HCT116 (cell line): ENCODE results near the gene ZNF646. TPM values are rescaled to one million over a fixed set of nuclear protein-coding genes. Genes with fewer than 3 reads are reported as not detected.
A peak's percentile ranks its signal among the peaks of the same experiment; 100 is the strongest.

ENCODE experiments used
- ATAC-seq: fragments of 200-7000 bp; cut with Tn5 transposase; 2 replicates; pipeline ENCODE4 v1.9.1; 2020; ENCODE audit warnings: mild to moderate bottlenecking, moderate library complexity
- BruUV-seq: library from RNA; stranded (reverse); fragments of 400-500 nt; replicated peaks from 2 replicates; lab custom pipeline; 2021; lab: Mats Ljungman, UMichigan
- CTCF ChIA-PET: fragments of 300-600 bp; sonication (Branson Sonifier 250); formaldehyde crosslinking; loops from one replicate; lab custom pipeline; 2021; ENCODE audit warnings: antibody characterized with exemption; lab: Charles Lee
- POLR2A ChIA-PET: fragments of 300-600, 350-600 bp; sonication (Branson Sonifier 250); formaldehyde crosslinking; loops from one replicate; lab custom pipeline; 2021; ENCODE audit warnings: antibody characterized with exemption; lab: Charles Lee
- RAD21 ChIA-PET, 2 experiments: fragments of 300-600 bp; sonication (Branson Sonifier 250); formaldehyde crosslinking; loops; one replicate each; lab custom pipeline; 2023; ENCODE audit warnings: low total read pairs in 2 of 2; ENCODE audit not compliant: uncharacterized antibody in 2 of 2, unreplicated experiment in 2 of 2, low non-redundant PET in 1 of 2; lab: Charles Lee
- DNase-seq: peaks from one replicate; pipeline ENCODE4 v3.0.0-alpha.2; 2010; ENCODE audit warnings: low read depth, low spot score
- H2AFZ ChIP-seq: fragments of 200-600 bp; shearing (Covaris generic), sonication (generic); 2 replicates; pipeline ENCODE4 v1.6.1; 2017; ENCODE audit warnings: low read depth, mixed run types, mixed read lengths, antibody characterized with exemption, low read length; ENCODE audit not compliant: poor library complexity, severe bottlenecking
- H3K27ac ChIP-seq: 2 replicates; pipeline ENCODE4 v1.5.1; 2012; ENCODE audit warnings: low read depth, low read length
- H3K27me3 ChIP-seq: fragments of 200-600 bp; sonication (generic); 2 replicates; pipeline ENCODE4 v1.6.1; 2016; ENCODE audit warnings: mixed run types, low read length, mixed read lengths; ENCODE audit not compliant: insufficient read depth
- H3K36me3 ChIP-seq, 2 experiments: fragments of 200-500 bp in 1 of 2; fragments of 200-600 bp in 1 of 2; sonication (Bioruptor generic) in 1 of 2; sonication (generic) in 1 of 2; 2 replicates each; pipeline versions ENCODE4 v1.5.1 to v1.6.1; 2014 to 2016; ENCODE audit warnings: low read length in 2 of 2, inconsistent platforms in 1 of 2, mixed read lengths in 1 of 2, mixed run types in 1 of 2; ENCODE audit not compliant: insufficient read depth in 2 of 2, control insufficient read depth in 1 of 2
- H3K4me1 ChIP-seq, 2 experiments: fragments of 200-600 bp in 1 of 2; sonication (generic) in 1 of 2; 2 replicates each; pipeline versions ENCODE4 v1.5.1 to v1.6.1; 2012 to 2017; ENCODE audit warnings: low read length in 2 of 2, inconsistent platforms in 1 of 2, mild to moderate bottlenecking in 1 of 2, mixed read lengths in 1 of 2, mixed run types in 1 of 2, moderate library complexity in 1 of 2; ENCODE audit not compliant: insufficient read depth in 2 of 2, control insufficient read depth in 1 of 2
- H3K4me2 ChIP-seq: fragments of 200-600 bp; sonication (generic); 2 replicates; pipeline ENCODE4 v1.6.1; 2017; ENCODE audit warnings: mixed run types, low read length, mixed read lengths
- H3K4me3 ChIP-seq, 2 experiments: fragments of 200-600 bp in 1 of 2; sonication (generic) in 1 of 2; replicated peaks in 1 of 2; 2 replicates each; pipeline ENCODE4 v1.5.1; 2011 to 2016; ENCODE audit warnings: low read length in 2 of 2, control low read depth in 1 of 2, low read depth in 1 of 2, mild to moderate bottlenecking in 1 of 2, mixed read lengths in 1 of 2, mixed run types in 1 of 2
- H3K79me2 ChIP-seq: fragments of 200-600 bp; sonication (generic); 2 replicates; pipeline ENCODE4 v1.6.1; 2017; ENCODE audit warnings: mild to moderate bottlenecking, mixed run types, low read length, moderate library complexity, mixed read lengths; ENCODE audit not compliant: insufficient read depth
- H3K9ac ChIP-seq: fragments of 200-600 bp; sonication (generic); 2 replicates; pipeline ENCODE4 v1.6.1; 2016; ENCODE audit warnings: low read length, mixed read lengths
- H3K9me2 ChIP-seq: fragments of 200-600 bp; sonication (generic), shearing (Covaris generic); 2 replicates; pipeline ENCODE4 v1.6.1; 2017; ENCODE audit warnings: mixed run types, mild to moderate bottlenecking, moderate library complexity; ENCODE audit not compliant: insufficient read depth
- H3K9me3 ChIP-seq, 2 experiments: fragments of 200-500 bp in 1 of 2; fragments of 200-600 bp in 1 of 2; sonication (Bioruptor generic) in 1 of 2; sonication (generic) in 1 of 2; 2 replicates each; pipeline ENCODE4 v1.6.1; 2014 to 2017; ENCODE audit warnings: low read length in 2 of 2, mixed read lengths in 2 of 2, inconsistent platforms in 1 of 2, low read depth in 1 of 2, mild to moderate bottlenecking in 1 of 2, mixed run types in 1 of 2, moderate library complexity in 1 of 2; ENCODE audit not compliant: control insufficient read depth in 1 of 2, insufficient read depth in 1 of 2
- H4K20me1 ChIP-seq: fragments of 200-600 bp; sonication (generic), shearing (Covaris generic); 2 replicates; pipeline ENCODE4 v1.6.1; 2017; ENCODE audit warnings: mixed run types, mild to moderate bottlenecking, moderate library complexity; ENCODE audit not compliant: insufficient read depth
- CBX3 ChIP-seq: IDR thresholded peaks from 2 replicates; pipeline ENCODE4 v1.6.1; 2012; ENCODE audit warnings: low read depth
- CTCF ChIP-seq, 3 experiments: fragments of 200-600 bp in 1 of 3; sonication (generic) in 1 of 3; IDR thresholded peaks in 2 of 3; conservative IDR thresholded peaks in 1 of 3; 2 replicates each; pipeline ENCODE4 v1.5.1; 2012 to 2017; ENCODE audit warnings: low read depth in 2 of 3, low read length in 2 of 3, antibody characterized with exemption in 1 of 3, borderline replicate concordance in 1 of 3, control low read depth in 1 of 3, mild to moderate bottlenecking in 1 of 3, mixed read lengths in 1 of 3, mixed run types in 1 of 3, moderate library complexity in 1 of 3; ENCODE audit not compliant: insufficient read depth in 1 of 3
- EGR1 ChIP-seq: IDR thresholded peaks from 2 replicates; pipeline ENCODE4 v1.6.1; 2012; ENCODE audit warnings: low read depth
- EZH2 ChIP-seq: fragments of 200-600 bp; sonication (generic); IDR thresholded peaks from 2 replicates; pipeline ENCODE4 v1.6.1; 2017; ENCODE audit warnings: antibody characterized with exemption, mixed run types
- FOSL1 ChIP-seq: IDR thresholded peaks from 2 replicates; pipeline ENCODE4 v1.6.1; 2012; ENCODE audit warnings: low read depth
- JUND ChIP-seq: IDR thresholded peaks from 2 replicates; pipeline ENCODE4 v1.6.1; 2012
- MAX ChIP-seq: IDR thresholded peaks from 2 replicates; pipeline ENCODE4 v1.6.1; 2012
- POLR2A ChIP-seq: IDR thresholded peaks from 2 replicates; pipeline ENCODE4 v1.7.0; 2011; ENCODE audit warnings: borderline replicate concordance; ENCODE audit not compliant: insufficient read depth, insufficient read length; ENCODE audit errors: extremely low read depth
- RAD21 ChIP-seq: IDR thresholded peaks from 2 replicates; pipeline ENCODE4 v1.6.1; 2012; ENCODE audit warnings: low read depth, mild to moderate bottlenecking
- REST ChIP-seq: IDR thresholded peaks from 2 replicates; pipeline ENCODE4 v1.6.1; 2012; ENCODE audit warnings: low read depth
- SIN3A ChIP-seq: IDR thresholded peaks from 2 replicates; pipeline ENCODE4 v1.6.1; 2012; ENCODE audit warnings: low read depth
- SP1 ChIP-seq: IDR thresholded peaks from 2 replicates; pipeline ENCODE4 v1.6.1; 2012; ENCODE audit warnings: low read depth
- SRF ChIP-seq: IDR thresholded peaks from 2 replicates; pipeline ENCODE4 v1.6.1; 2012; ENCODE audit warnings: low read depth
- ZFX ChIP-seq: fragments of 450-650 bp; IDR thresholded peaks from 2 replicates; pipeline ENCODE4 v1.6.1; 2017
- ZNF274 ChIP-seq: fragments of 200-500 bp; sonication (Bioruptor generic); IDR thresholded peaks from 2 replicates; pipeline ENCODE4 v1.6.1; 2014; ENCODE audit warnings: mild to moderate bottlenecking, low read depth, low read length, inconsistent platforms
- intact Hi-C: fragments of 100-400 bp; cut with micrococcal nuclease; formaldehyde crosslinking; loops from 2 replicates; pipeline ENCODE4 v1.10.0; 2022
- total RNA-seq: library from RNA; stranded (reverse); gene quantifications from one replicate; pipeline ENCODE4 v1.2.1, GENCODE V29; 2021; ENCODE audit not compliant: unreplicated experiment

The ZNF646 gene
- total RNA-seq, 1 experiment from 2014 or later = 17.7 TPM

GRCh38 chr16:31131416-31131815 is 57.2 kb downstream of the ZNF646 start:
- DNase-seq (no peak), ATAC-seq (no peak)
- no peak for TF ChIP-seq JUND
- no peak for TF ChIP-seq SP1
- TF ChIP-seq MAX = no peak
- no peak for TF ChIP-seq SRF
- TF ChIP-seq CTCF (IDR thresholded peaks at IDR 0.05 in 2 of 3, conservative IDR thresholded peaks at IDR 0.05 in 1 of 3; ENCODE audit: borderline replicate concordance in 1 of 3, insufficient read depth in 1 of 3, low read depth in 2 of 3, low read length in 2 of 3) = no peak
- peaks cover 8 to 14% of the 10 kb centered on the region in 2 experiments; a peak in 3 of 4 replicates for H3K36me3 ChIP-seq
- POLR2A ChIA-PET = interaction anchor here (1.5 to 2.4 kb wide), 2 partner anchors 10 to 14 kb away, joined by 3 to 7 read pairs; partner anchors contain the start of gene KAT8
- intact Hi-C loops = no loop called here
- RAD21 ChIA-PET = no interaction called here
- H3K4me2 ChIP-seq = peak overlapping the region; percentile 53; the same call in 1 of the 2 replicates
- H3K4me3 ChIP-seq = no peak overlapping the region
- H3K9ac ChIP-seq = peak overlapping the region; percentile 22; the same call in 1 of the 2 replicates
- peaks cover 29 to 45% of the 10 kb centered on the region in 2 experiments for H3K4me1 ChIP-seq
- CTCF ChIA-PET = interaction anchor here (1.6 to 1.7 kb wide), 2 partner anchors 11 to 14 kb away, joined by 4 to 8 read pairs; partner anchors contain the start of gene KAT8
- H3K79me2 ChIP-seq = peaks cover 7% of the 10 kb centered on the region; the same call in 1 of the 2 replicates
- no peaks in the 10 kb centered on the region for H3K27me3 ChIP-seq
- no TSS peak for BruUV-seq
- H3K9me2 ChIP-seq = no peaks in the 10 kb centered on the region
- no peaks in the 10 kb centered on the region for H3K9me3 ChIP-seq
- H3K27ac ChIP-seq = peak overlapping the region; percentile 41
- H4K20me1 ChIP-seq = no peaks in the 10 kb centered on the region
- H2AFZ ChIP-seq = no peak overlapping the region

GRCh38 chr16:31131841-31132271 is 57.6 kb downstream of the ZNF646 start:
- RAD21 ChIA-PET = no interaction called here
- no TSS peak for BruUV-seq
- H3K4me1 ChIP-seq = peaks cover 29 to 45% of the 10 kb centered on the region in 2 experiments
- H3K79me2 ChIP-seq = peaks cover 7% of the 10 kb centered on the region; the same call in 1 of the 2 replicates
- POLR2A ChIA-PET = interaction anchor here (1.4 to 2.4 kb wide), 2 partner anchors 11 to 14 kb away, joined by 3 to 7 read pairs; partner anchors contain the start of gene KAT8
- H3K36me3 ChIP-seq = peaks cover 8 to 14% of the 10 kb centered on the region in 2 experiments; a peak in 3 of 4 replicates
- H3K4me2 ChIP-seq = no peak overlapping the region
- no peaks in the 10 kb centered on the region for H4K20me1 ChIP-seq
- DNase-seq = no peak
- H3K9me2 ChIP-seq = no peaks in the 10 kb centered on the region
- no peak overlapping the region for H3K9ac ChIP-seq
- no peaks in the 10 kb centered on the region for H3K27me3 ChIP-seq
- CTCF ChIA-PET = interaction anchor here (0.6 to 1.6 kb wide), 2 partner anchors 10 to 29 kb away, joined by 4 to 8 read pairs; no protein-coding TSS in a partner anchor
- no peak for ATAC-seq
- no peaks in the 10 kb centered on the region for H3K9me3 ChIP-seq
- H2AFZ ChIP-seq = no peak overlapping the region
- intact Hi-C loops = no loop called here
- no peak overlapping the region for H3K4me3 ChIP-seq
- no peak overlapping the region; the same call in 1 of the 2 replicates for H3K27ac ChIP-seq
- TF ChIP-seq RAD21 (no peak), CBX3 (no peak), SIN3A (no peak), JUND (no peak), FOSL1 (no peak), EGR1 (no peak), POLR2A (no peak), EZH2 (no peak), ZNF274 (no peak), REST (no peak), ZFX (no peak)
